GM21529 (cell line): Measurements from ENCODE around the gene RAB11FIP2.

Experiments used
- ATAC-seq: cut with Tn5 transposase; IDR thresholded peaks from one replicate; pipeline ENCODE4 v1.9.1; 2021; ENCODE audit not compliant: unreplicated experiment

Gene RAB11FIP2

DNA sequence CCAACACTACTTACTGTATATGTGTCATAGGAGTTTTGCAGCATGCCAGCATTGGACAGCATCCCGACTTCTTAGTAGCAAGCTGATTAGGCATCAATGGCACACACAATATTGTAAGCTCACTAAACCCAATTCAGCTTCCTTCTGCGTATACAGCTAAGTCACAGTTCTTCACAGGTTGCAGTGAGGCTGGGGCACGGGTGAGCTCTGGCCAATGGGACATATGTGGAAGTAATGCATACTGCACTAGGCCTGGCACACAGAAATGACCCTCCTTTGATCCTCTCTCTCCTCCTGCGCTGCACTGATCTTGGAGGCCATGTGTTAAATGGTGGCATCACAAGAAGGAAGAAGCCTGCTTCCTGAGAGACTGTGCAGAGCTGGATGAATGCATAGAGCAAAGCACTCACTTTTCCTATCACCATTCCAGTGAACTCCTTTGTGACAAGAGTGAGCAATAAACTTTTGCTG, 11.9 kb downstream of the RAB11FIP2 start:
- no peak for ATAC-seq

DNA sequence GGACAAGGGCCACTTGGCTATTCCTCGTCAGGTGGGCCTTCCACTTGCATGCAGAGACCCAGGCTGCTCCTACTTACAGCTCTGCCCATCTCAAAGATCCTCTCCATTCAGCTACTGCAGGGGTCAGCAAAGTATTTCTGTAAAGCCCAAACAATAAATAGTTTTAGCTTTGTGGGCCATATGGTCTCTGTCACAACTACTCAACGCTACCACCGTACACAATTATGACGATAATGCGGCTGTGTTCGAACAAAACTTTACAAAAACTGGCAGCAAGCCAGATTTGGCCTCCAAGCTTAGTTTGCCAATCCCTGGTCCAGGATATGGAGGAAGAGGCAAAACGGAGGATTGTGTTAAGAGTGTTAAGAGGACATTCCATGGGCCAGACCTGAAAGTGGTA, 12.8 kb downstream of the RAB11FIP2 start:
- no peak for ATAC-seq

DNA sequence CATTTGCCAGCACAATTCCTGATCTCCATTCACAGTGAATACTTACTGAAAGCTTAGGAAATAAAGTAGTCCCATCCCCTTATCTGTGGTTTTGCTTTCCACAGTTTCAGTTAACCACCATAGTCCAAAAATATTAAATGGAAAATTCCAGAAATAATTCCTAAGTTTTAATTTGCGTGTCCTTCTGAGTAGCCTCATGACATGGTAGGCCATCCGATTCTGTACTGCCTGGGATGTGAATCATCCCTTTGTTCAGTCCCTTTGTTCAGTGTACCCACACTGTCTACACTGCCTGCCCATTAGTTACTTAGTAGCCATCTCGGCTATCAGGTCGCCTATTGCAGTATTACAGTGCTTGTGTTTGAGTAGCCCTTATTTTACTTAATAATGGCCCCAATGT, 14.2 kb downstream of the RAB11FIP2 start:
- ATAC-seq, result no peak

- no peak for ATAC-seq
Observed at GRCh38 chr10:118031351-118032075, 15.2 kb downstream of the RAB11FIP2 start.

DNA sequence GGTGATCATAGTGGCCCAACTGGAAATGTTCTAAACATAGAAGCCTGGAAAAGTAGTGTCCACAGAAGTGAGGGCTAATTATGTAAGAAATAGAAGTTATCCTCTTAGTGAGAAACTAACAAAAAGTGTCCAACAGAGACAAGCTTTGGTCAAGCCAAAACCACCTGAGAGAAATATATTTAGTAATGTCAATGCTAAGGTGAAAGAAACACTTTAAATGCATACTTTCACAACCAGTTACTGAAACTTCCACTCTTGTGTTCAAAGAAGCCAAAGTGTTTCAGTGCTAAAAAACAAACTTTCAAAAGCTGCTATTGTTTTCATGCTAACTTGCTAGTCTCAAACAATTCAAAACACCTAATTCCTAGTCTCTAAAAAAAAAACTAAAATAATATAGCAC, 18.1 kb downstream of the RAB11FIP2 start:
- ATAC-seq, result peak; percentile 100

GRCh38 chr10:118027397-118027796, 19.3 kb downstream of the RAB11FIP2 start:
- ATAC-seq, result no peak

DNA sequence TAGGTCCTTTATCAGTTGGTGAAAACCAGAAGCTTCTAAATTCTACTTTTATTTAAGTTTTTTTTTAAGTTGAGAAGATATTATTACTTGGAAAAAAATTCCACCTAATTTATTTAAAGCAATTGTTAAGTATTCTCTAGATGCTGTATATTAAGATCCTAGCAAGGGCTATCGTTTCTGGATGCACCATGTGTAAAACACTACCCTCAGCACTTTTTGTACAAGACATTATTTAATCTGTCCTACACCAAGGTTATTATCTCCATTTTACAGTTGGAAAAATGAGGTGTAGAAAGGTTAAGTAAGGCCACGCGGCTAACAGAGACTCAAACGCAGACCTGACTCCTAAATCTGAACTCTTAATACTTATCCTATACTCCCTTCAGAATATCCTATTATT, 19.8 kb downstream of the RAB11FIP2 start:
- no peak for ATAC-seq

DNA sequence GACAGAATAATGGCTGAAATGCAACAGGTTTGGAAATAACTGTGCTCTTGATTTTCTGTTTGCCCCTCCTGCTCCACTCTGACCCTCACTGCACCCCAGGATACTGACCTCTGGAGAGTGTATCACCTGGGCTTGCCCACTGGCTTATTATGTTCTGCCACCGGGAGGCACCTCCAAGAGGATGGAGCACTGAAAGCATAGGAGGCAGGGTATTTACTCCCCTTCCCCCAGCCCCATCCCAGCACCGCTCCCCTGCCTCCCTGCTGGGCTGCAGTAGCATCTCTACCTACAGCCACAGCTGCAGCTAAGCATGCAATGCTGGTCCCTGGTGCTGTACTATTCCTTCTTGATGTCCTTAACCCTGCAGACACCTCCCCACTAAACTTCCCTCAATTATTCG, 26.4 kb downstream of the RAB11FIP2 start:
- ATAC-seq, result no peak

DNA sequence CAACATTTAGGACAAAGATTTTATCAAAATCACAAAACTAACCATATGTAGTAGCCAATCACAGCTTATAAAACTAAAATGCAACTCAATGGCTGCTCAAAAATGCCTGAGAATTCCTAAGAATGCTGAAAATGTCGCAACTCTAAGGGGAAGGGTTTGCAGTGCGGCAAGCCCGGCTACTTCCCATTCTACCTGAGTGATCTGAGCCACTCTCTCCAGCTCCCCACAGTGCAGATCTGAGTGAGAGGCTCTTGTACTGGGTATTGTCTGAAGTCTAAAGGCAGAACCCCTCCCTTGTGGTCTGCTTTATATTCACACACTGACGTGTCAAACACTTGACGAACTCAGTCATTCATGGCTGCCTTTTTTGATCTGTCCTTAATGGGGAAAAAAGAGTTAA, 28.9 kb downstream of the RAB11FIP2 start:
- no peak for ATAC-seq

DNA sequence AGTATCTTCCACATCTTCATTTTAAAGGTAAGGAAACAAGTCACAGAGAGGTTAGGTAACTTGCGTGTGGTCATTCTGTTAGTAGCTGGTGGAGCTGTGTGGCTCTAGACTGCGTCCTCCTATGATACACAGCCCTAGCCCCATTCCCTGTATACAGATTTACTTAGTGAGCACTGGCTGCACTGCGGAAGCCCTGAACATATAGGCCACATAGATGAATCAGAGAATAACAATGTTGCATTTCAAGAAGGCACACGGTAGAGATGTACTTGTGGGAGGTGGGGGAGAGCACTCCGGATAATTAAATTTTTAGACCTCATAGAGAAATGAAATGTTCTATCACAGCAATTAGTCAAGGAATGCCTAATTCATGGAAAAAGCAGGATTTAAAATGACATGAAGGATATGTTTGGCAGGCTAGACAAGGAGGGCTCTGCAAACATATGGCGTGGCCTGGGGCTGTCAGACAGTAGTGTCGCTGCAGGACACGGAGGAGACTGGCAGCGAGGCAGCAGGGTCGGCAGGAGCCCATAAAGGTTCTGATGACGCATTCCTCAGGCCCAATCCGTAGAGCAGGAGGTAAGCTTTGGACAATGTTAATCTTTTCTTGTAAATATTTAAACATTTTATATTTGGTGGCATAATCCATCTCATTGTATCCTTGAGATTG, 29.5 kb downstream of the RAB11FIP2 start:
- no peak for ATAC-seq

- no peak for ATAC-seq
Observed at GRCh38 chr10:118012952-118013525, 33.7 kb downstream of the RAB11FIP2 start.

DNA sequence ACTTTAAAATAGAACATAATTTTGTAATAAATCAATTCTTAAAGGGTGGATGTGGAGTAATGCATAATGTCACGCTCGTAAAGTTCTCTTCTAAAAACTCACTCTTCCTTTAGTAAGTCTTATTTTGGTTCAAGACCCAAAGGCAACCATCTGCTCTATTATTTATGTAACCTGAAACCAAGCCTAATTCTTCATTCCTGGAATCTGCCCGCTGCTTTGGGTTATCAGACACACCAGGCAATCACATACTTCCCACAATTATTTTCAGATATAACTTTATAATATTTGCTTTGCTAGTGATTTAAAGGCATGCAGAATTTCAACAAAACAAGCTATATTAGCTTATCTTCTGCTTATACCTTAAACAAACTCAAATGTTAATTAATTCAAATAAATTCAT, 39.0 kb downstream of the RAB11FIP2 start:
- ATAC-seq, result no peak

DNA sequence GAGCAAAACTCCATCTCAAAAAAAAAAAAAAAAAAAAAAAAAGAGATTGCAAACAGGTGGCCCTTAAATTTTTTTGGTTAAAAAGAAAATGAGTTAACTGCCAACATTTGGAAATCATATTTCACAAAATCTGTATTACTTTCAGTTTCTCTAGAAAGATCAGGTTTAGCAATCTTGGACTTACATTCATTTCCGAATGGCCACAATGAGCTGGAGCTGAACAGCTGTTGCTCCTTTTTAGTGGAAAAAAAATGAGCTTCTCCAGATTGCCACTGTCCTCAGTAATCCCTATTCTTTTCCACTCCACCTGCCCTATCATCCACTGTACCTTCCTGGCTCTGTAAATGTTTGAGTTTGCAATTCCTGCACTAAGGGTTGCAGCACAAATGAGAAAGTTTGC, 43.6 kb downstream of the RAB11FIP2 start:
- no peak for ATAC-seq

GRCh38 chr10:118002581-118002980, 44.2 kb downstream of the RAB11FIP2 start:
- no peak for ATAC-seq

DNA sequence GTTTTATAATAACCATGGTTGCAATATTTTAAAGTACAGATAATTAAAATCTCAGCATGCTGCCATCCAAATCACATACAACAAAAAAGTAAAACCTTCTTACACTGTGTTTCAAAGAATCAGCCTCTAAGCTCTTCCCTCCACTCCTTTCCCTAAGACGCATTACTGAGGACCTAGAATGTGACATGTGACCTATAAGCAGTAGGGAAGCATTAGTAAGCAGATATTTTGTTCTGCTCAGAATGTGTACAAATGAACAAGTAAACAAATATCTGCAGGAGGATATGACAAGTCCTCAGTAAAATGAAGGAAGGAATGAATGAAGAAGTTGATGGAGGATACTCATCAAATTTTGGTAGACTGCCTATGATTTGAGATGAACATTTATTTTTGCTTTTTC, 49.1 kb downstream of the RAB11FIP2 start:
- ATAC-seq, result no peak

DNA sequence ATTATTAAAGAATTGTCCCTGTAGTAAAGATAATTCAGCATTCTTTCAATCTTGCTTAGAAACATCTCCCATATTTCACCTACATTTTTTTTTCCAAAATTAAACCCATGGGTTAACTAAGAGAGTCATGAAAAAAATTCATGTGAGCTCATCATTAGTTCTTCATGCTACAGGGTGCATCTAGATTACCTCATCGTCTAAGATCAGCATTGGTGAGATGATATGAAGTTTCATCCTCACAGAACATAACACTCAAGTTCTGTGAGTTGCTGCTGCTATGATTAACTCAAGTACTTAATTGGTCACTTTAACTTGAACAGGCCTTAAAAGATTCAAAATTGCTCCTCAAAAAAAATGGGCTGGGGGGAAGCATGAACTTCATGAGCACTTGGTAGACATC, 50.0 kb downstream of the RAB11FIP2 start:
- no peak for ATAC-seq

DNA sequence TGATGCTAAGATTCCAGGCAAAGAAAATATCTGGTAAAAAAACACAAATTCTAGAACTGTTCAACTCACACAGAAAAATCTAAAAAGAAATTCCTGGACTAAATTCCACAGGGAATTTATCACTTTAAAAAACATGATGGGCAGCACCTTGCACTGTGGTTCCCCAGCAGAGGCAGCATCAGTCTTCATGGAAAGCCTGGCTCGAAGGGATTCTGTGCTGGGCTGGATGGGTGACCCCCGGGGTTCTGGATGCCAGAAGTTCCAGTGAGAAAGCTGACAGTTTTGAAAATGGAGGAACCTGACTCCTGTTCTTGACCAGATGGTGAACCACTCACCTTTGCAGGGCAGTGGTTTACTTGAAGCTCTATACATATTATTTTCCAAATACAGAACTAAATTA, 52.0 kb downstream of the RAB11FIP2 start:
- no peak for ATAC-seq

DNA sequence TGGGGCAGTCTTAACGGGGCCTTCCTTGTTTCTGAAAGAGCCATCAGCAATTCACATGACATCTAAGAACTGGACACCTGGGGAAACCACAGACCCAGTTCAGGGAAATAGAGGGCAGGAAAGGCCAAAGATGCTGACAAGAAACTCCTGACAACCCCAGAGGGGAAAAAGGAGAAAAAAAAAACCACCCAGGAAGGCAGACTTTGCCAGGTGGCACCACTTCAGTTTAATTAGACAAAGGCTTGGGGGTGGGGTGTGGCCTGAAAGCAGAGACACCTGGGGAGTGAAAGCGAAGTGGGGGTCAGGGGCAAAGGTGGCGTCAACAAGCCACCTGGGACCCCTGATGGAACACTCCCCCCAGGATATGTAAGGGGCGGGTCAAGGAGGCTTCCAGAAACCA, 53.6 kb downstream of the RAB11FIP2 start:
- ATAC-seq, result no peak

- no peak for ATAC-seq
Observed at GRCh38 chr10:117991701-117992100, 55.0 kb downstream of the RAB11FIP2 start.

DNA sequence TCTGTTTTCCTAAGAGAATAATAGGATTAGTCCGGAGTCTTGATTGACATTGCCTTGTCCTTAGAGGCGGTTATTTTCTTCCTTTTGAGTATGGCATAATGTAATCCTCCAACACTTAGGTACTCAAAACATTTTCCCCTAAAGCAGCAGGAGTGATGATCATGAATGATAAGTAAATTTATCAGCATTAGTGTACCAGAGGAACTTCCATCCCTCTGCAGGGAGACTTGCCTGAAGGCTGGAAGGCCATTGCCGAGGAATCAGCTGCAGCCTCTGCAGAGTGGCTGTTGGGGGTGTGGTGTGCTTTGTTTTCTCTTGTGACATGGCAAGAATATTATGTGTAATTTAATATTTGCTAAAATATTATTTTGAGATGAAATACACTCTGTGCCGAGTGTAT, 56.8 kb downstream of the RAB11FIP2 start:
- no peak for ATAC-seq

GRCh38 chr10:117988814-117989213, 57.9 kb downstream of the RAB11FIP2 start:
- ATAC-seq, result no peak

- no peak for ATAC-seq
Observed at GRCh38 chr10:117987244-117987909, 59.4 kb downstream of the RAB11FIP2 start.
